K562 (cell line): ENCODE data around the gene SLC37A2. TPM values are rescaled to one million over a fixed set of nuclear protein-coding genes. Genes with fewer than 3 reads are reported as not detected.

ENCODE experiments used
- ADNP ChIP-seq: fragments of 200-800 bp; sonication (Bioruptor generic); IDR thresholded peaks from 2 replicates; pipeline ENCODE4 v1.6.1; 2016; ENCODE audit warnings: missing genetic modification characterization, missing compliant biosample characterization
- NR4A1 ChIP-seq, 2 experiments: fragments of 250-450 bp in 1 of 2; fragments of 450-650 bp in 1 of 2; sonication (Bioruptor Pico) in 1 of 2; IDR thresholded peaks; 2 replicates each; pipeline versions ENCODE4 v1.4.0 to v1.6.1; 2016 to 2020; ENCODE audit warnings: mild to moderate bottlenecking in 2 of 2, missing compliant biosample characterization in 1 of 2, missing genetic modification characterization in 1 of 2, moderate library complexity in 1 of 2
- RBFOX2 ChIP-seq: fragments of 200-400 bp; formaldehyde crosslinking; IDR thresholded peaks from 2 replicates; pipeline ENCODE4 v1.6.1; 2017; ENCODE audit warnings: low read depth, mild to moderate bottlenecking, low read length, moderate library complexity
- SMAD4 ChIP-seq: fragments of 250-450 bp; sonication (Bioruptor Pico); conservative IDR thresholded peaks from 2 replicates; pipeline ENCODE4 v1.8.0; 2021; ENCODE audit warnings: inconsistent platforms, mild to moderate bottlenecking, moderate library complexity
- ZNF224 ChIP-seq: sonication (generic); formaldehyde crosslinking; IDR thresholded peaks from 2 replicates; pipeline ENCODE4 v1.8.0; 2022; ENCODE audit warnings: mild to moderate bottlenecking, missing genetic modification reagents
- polyA plus RNA-seq, 8 experiments: library from polyadenylated mRNA; depleted of rRNA in 4 of 8; stranded (reverse) in 5 of 8; unstranded in 3 of 8; fragments of >200 nt; fragmentation: Nextera tagmentation in 2 of 8; fragmentation: Illumina TruSeq in 1 of 8; extraction: Ambion mirVana in 2 of 8; extraction: Trizol in 1 of 8; gene quantifications; 2 replicates each; pipeline versions ENCODE4 v1.2.1 to v1.2.3, GENCODE V29; 2011 to 2014; ENCODE audit warnings: inconsistent platforms in 1 of 8, missing spikeins in 1 of 8
- total RNA-seq, 7 experiments: library from RNA; depleted of rRNA in 6 of 7; stranded (reverse); fragments of >200 nt in 6 of 7; fragmentation: Illumina TruSeq in 2 of 7; extraction: Trizol in 2 of 7; gene quantifications; 2 replicates each; pipeline versions ENCODE4 v1.2.1 to v1.2.3, GENCODE V29; 2011 to 2021; ENCODE audit warnings: low replicate concordance in 1 of 7
- TF ChIP-seq, protein P1 (sequence below), 3 experiments: fragments of 200-800 bp in 1 of 3; sonication (Bioruptor generic) in 1 of 3; sonication (generic) in 1 of 3; formaldehyde crosslinking in 1 of 3; IDR thresholded peaks; 2 replicates each; pipeline versions ENCODE4 v1.6.1 to v1.8.0; 2016 to 2022; ENCODE audit warnings: mild to moderate bottlenecking in 2 of 3, missing compliant biosample characterization in 2 of 3, missing genetic modification characterization in 2 of 3, missing genetic modification reagents in 1 of 3
- TF ChIP-seq, protein P2 (sequence below), 2 experiments: fragments of 450-650 bp in 1 of 2; sonication (generic) in 1 of 2; formaldehyde crosslinking; conservative IDR thresholded peaks; 2 replicates each; pipeline versions ENCODE4 v1.4.0 to v1.8.1; 2020 to 2022; ENCODE audit warnings: mild to moderate bottlenecking in 1 of 2, missing genetic modification reagents in 1 of 2

The SLC37A2 gene
- total and polyA plus RNA-seq, 9 of the 15 experiments (the other 6 are each of a cell fraction or from before 2014, with no cell fraction given) = 0.01 to 1.2 (median 0.52) TPM

DNA sequence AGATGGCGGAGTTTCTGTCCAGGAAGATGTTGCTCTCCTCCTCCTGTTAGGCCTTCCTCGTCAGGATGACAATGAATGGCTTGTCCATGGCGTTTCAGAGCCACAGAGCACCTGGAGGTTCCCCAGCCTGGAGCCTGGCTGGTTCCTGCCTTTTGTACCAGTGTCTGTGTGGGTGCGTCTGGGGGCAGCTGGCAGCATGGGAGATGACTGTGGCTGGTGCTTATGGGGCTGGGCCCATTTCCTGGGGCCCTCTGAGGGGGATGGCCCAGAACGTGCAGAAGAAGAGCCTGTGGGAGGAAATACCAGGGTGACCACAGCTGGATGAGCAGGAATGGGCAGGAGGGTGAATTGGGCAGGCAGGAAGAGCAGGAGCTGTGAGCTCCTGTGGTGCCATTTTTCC lies 6.7 kb downstream of the SLC37A2 start (continued):
- TF ChIP-seq NR4A1 (CRISPR knock-in tag; IDR thresholded peaks at IDR 0.05) (no peak), NR4A1 (tag; IDR thresholded peaks at IDR 0.05) (peak; percentile 32; the same call in 1 of the 2 replicates), RBFOX2 (0 out of 2 replicates have a peak, but pooled peaks have one; percentile 9), ZNF224 (CRISPR knock-in tag) (no peak), ADNP (tag) (peak; percentile 5; the same call in 1 of the 2 replicates), SMAD4 (CRISPR knock-in tag) (peak; percentile 23; the same call in 1 of the 2 replicates)
- TF ChIP-seq, protein P1, sequence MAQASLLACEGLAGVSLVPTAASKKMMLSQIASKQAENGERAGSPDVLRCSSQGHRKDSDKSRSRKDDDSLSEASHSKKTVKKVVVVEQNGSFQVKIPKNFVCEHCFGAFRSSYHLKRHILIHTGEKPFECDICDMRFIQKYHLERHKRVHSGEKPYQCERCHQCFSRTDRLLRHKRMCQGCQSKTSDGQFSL (CRISPR knock-in tag; IDR thresholded peaks at IDR 0.05) = no peak
- TF ChIP-seq, protein P1 (tag; IDR thresholded peaks at IDR 0.05) = peak in 1 of 2 experiments; percentile 48; a peak in 1 of 4 replicates
- TF ChIP-seq, protein P2, sequence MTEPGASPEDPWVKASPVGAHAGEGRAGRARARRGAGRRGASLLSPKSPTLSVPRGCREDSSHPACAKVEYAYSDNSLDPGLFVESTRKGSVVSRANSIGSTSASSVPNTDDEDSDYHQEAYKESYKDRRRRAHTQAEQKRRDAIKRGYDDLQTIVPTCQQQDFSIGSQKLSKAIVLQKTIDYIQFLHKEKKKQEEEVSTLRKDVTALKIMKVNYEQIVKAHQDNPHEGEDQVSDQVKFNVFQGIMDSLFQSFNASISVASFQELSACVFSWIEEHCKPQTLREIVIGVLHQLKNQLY (CRISPR knock-in tag; conservative IDR thresholded peaks at IDR 0.05) = no peak
